ENCODE results near the gene CHST7.

DNA sequence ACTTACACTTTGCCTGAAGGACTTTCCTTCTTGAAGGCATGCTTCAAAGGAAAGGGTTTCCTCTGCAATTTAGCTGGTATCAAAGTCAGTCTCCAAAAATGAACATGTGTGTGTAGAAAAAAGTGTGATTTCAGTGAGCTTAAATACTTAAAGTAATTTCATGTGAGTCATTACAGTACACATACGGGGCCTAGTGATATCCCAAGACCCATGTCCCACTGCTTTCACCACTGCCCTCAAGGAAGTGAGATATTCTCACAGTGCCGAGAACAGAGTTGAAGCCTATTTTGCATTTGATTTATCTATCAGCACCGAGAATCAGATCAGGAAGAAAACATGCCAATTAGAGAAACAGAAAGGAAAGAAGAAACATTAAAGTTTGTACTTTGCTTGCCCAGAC is 61.0 kb downstream of the CHST7 start:
- TF ChIP-seq CHD2 (IDR thresholded peaks at IDR 0.05; ENCODE audit: low read depth, low read length) (no peak), RFXAP (CRISPR knock-in tag; IDR thresholded peaks at IDR 0.05; ENCODE audit: borderline replicate concordance) (no peak), AGO1 (IDR thresholded peaks at IDR 0.05; ENCODE audit: low read depth, low read length, poor library complexity, severe bottlenecking) (no peak), EP300 (IDR thresholded peaks at IDR 0.05; ENCODE audit: low read depth in 2 of 2, low read length in 2 of 2) (no peak), EP300 (CRISPR knock-in tag; IDR thresholded peaks at IDR 0.05; ENCODE audit: borderline replicate concordance) (no peak), FOXA1 (IDR thresholded peaks at IDR 0.05) (no peak), FOXA1 (CRISPR knock-in tag; IDR thresholded peaks at IDR 0.05) (no peak), NFE2L1 (CRISPR knock-in tag; IDR thresholded peaks at IDR 0.05; ENCODE audit: borderline replicate concordance) (no peak), RELA (CRISPR knock-in tag; IDR thresholded peaks at IDR 0.05) (no peak), JUN (CRISPR knock-in tag; IDR thresholded peaks at IDR 0.05) (no peak), ARNTL (CRISPR knock-in tag; IDR thresholded peaks at IDR 0.05) (no peak), ZNF121 (CRISPR knock-in tag; IDR thresholded peaks at IDR 0.05) (no peak), CBX5 (CRISPR knock-in tag; IDR thresholded peaks at IDR 0.05; ENCODE audit: borderline replicate concordance) (no peak), GABPB1 (CRISPR knock-in tag; IDR thresholded peaks at IDR 0.05) (no peak)
- TF ChIP-seq, protein P1, sequence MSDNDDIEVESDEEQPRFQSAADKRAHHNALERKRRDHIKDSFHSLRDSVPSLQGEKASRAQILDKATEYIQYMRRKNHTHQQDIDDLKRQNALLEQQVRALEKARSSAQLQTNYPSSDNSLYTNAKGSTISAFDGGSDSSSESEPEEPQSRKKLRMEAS (IDR thresholded peaks at IDR 0.05), result no peak

Measured in HepG2 (cell line).